Astrocyte (in vitro differentiated cells and primary cell): ENCODE results near the gene MYRIP. TPM values are rescaled to one million over a fixed set of nuclear protein-coding genes. Genes with fewer than 3 reads are reported as not detected.

Experiments
- DNase-seq: peaks from one replicate; pipeline ENCODE4 v3.0.0-alpha.2; 2010; ENCODE audit warnings: low read depth
- FAIRE-seq: peaks from 2 replicates; lab custom pipeline; 2011; peaks lifted over from hg19 to GRCh38; lab: Jason Lieb, UNC
- H2AFZ ChIP-seq: 2 replicates; pipeline ENCODE4 v1.6.0; 2012; ENCODE audit warnings: low read depth, low read length, inconsistent platforms
- H3K27ac ChIP-seq: 2 replicates; pipeline ENCODE4 v1.5.1; 2011; ENCODE audit warnings: low read depth, low read length, inconsistent platforms
- H3K27me3 ChIP-seq: 2 replicates; pipeline ENCODE4 v1.6.0; 2011; ENCODE audit warnings: low read length, inconsistent platforms; ENCODE audit not compliant: insufficient read depth
- H3K36me3 ChIP-seq: 2 replicates; pipeline ENCODE4 v1.5.1; 2011; ENCODE audit warnings: low read length, inconsistent platforms; ENCODE audit not compliant: insufficient read depth
- H3K4me1 ChIP-seq: 2 replicates; pipeline ENCODE4 v1.5.1; 2011; ENCODE audit warnings: low read length, inconsistent platforms; ENCODE audit not compliant: insufficient read depth
- H3K4me2 ChIP-seq: 2 replicates; pipeline ENCODE4 v1.6.0; 2012; ENCODE audit warnings: low read length, inconsistent platforms
- H3K4me3 ChIP-seq: 2 replicates; pipeline ENCODE4 v1.5.1; 2011; ENCODE audit warnings: low read depth, mild to moderate bottlenecking, low read length, inconsistent platforms; ENCODE audit not compliant: insufficient read depth
- H3K79me2 ChIP-seq: 2 replicates; pipeline ENCODE4 v1.6.0; 2012; ENCODE audit warnings: mild to moderate bottlenecking, low read length, inconsistent platforms; ENCODE audit not compliant: insufficient read depth
- H3K9ac ChIP-seq: 2 replicates; pipeline ENCODE4 v1.6.0; 2012; ENCODE audit warnings: mild to moderate bottlenecking, low read length, inconsistent platforms
- H3K9me3 ChIP-seq: 2 replicates; pipeline ENCODE4 v1.5.1; 2012; ENCODE audit warnings: low read depth, mild to moderate bottlenecking, low read length, inconsistent platforms; ENCODE audit not compliant: insufficient read depth
- H4K20me1 ChIP-seq: 2 replicates; pipeline ENCODE4 v1.6.0; 2012; ENCODE audit warnings: low read length, inconsistent platforms; ENCODE audit not compliant: insufficient read depth
- H3K27ac Mint-ChIP-seq: one replicate; pipeline ENCODE4 v1.8.0; 2021; ENCODE audit warnings: mild to moderate bottlenecking, mixed read lengths; ENCODE audit not compliant: unreplicated experiment
- H3K27me3 Mint-ChIP-seq: one replicate; pipeline ENCODE4 v1.8.0; 2021; ENCODE audit warnings: low read depth, mixed read lengths; ENCODE audit not compliant: unreplicated experiment
- H3K36me3 Mint-ChIP-seq: one replicate; pipeline ENCODE4 v1.8.0; 2021; ENCODE audit warnings: low read depth, mixed read lengths; ENCODE audit not compliant: unreplicated experiment
- H3K4me1 Mint-ChIP-seq: one replicate; pipeline ENCODE4 v1.8.0; 2021; ENCODE audit warnings: low read depth, mixed read lengths; ENCODE audit not compliant: unreplicated experiment
- H3K4me3 Mint-ChIP-seq: one replicate; pipeline ENCODE4 v1.8.0; 2021; ENCODE audit warnings: mild to moderate bottlenecking, moderate library complexity, mixed read lengths; ENCODE audit not compliant: unreplicated experiment
- H3K9me3 Mint-ChIP-seq: one replicate; pipeline ENCODE4 v1.8.0; 2021; ENCODE audit warnings: mild to moderate bottlenecking, mixed read lengths; ENCODE audit not compliant: unreplicated experiment
- EZH2 ChIP-seq: IDR thresholded peaks from 2 replicates; pipeline ENCODE4 v1.6.1; 2012; ENCODE audit warnings: mild to moderate bottlenecking, low read length, inconsistent platforms; ENCODE audit not compliant: insufficient read depth
- total RNA-seq: library from RNA; stranded (reverse); gene quantifications from 2 replicates; pipeline ENCODE4 v1.2.1, GENCODE V29; 2021
- TF ChIP-seq, protein P1 (sequence below): IDR thresholded peaks from 2 replicates; pipeline ENCODE4 v1.5.1; 2011; ENCODE audit warnings: low read depth, mild to moderate bottlenecking, inconsistent platforms, low read length, moderate library complexity; ENCODE audit not compliant: insufficient read depth

MYRIP gene
- total RNA-seq, 1 donor from 2014 or later, result 0.07 TPM

DNA sequence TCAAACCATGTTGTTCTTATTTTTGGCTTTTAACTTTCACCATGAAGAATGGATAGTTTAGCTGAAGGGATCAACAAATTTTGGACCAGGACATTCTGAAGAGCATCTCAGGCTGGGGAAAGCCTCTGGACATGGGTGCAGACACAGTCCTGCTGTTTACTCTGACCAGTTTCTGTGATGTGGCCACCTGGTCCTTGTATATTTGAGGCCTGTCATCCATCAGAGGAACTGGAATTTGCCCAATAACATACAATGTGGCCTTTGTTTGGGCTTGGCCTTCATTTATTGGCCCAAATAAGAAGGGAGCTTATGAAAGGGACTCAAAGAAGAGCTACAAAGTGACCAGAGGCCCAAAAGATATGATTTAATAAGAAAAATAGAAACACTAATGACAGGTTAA lies 127.9 kb downstream of the MYRIP start:
- Mint-ChIP-seq H3K4me3 (no peak overlapping the region), H3K4me1 (no peaks in the 10 kb centered on the region), H3K27ac (no peak overlapping the region), H3K27me3 (peaks cover 3% of the 10 kb centered on the region), H3K36me3 (no peaks in the 10 kb centered on the region), H3K9me3 (peaks cover 3% of the 10 kb centered on the region)
- Histone ChIP-seq H3K27me3 (no peaks in the 10 kb centered on the region), H3K9ac (no peak overlapping the region), H3K4me1 (no peaks in the 10 kb centered on the region), H3K79me2 (no peaks in the 10 kb centered on the region), H3K4me2 (no peak overlapping the region), H3K36me3 (no peaks in the 10 kb centered on the region), H3K9me3 (no peaks in the 10 kb centered on the region), H3K4me3 (no peak overlapping the region), H4K20me1 (no peaks in the 10 kb centered on the region), H3K27ac (no peak overlapping the region), H2AFZ (no peak overlapping the region)
- DNase-seq (no peak), FAIRE-seq (no peak)
- TF ChIP-seq, protein P1, sequence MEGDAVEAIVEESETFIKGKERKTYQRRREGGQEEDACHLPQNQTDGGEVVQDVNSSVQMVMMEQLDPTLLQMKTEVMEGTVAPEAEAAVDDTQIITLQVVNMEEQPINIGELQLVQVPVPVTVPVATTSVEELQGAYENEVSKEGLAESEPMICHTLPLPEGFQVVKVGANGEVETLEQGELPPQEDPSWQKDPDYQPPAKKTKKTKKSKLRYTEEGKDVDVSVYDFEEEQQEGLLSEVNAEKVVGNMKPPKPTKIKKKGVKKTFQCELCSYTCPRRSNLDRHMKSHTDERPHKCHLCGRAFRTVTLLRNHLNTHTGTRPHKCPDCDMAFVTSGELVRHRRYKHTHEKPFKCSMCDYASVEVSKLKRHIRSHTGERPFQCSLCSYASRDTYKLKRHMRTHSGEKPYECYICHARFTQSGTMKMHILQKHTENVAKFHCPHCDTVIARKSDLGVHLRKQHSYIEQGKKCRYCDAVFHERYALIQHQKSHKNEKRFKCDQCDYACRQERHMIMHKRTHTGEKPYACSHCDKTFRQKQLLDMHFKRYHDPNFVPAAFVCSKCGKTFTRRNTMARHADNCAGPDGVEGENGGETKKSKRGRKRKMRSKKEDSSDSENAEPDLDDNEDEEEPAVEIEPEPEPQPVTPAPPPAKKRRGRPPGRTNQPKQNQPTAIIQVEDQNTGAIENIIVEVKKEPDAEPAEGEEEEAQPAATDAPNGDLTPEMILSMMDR, result no peak
- TF ChIP-seq EZH2, result no peak

DNA sequence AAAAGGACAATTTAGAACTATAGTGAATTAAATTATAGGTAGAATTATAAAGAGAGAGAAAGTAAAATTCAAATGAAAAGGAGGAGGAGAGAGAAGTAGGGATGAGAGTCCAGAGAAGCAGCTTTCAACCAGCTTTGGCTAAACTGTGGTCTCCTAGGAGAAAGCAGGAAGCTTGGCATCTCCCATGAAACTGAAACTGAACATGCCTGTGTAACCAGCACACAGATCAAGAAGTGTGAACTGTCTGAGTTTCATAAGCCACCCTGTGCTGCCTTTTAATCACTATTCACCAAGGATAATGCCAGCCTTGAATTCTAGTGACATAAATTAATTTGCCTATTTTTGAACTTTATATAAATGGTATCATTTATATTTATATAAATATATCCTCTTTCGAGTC lies 128.5 kb downstream of the MYRIP start:
- H3K9me3 Mint-ChIP-seq, result peaks cover 3% of the 10 kb centered on the region

GRCh38 chr3:39941931-39942330 lies 132.5 kb downstream of the MYRIP start:
- H3K9ac ChIP-seq, result no peak overlapping the region
- H3K27me3 Mint-ChIP-seq, result no peaks in the 10 kb centered on the region
- no peaks in the 10 kb centered on the region for H3K27me3 ChIP-seq
- H3K4me1 Mint-ChIP-seq, result no peaks in the 10 kb centered on the region
- H3K9me3 ChIP-seq, result no peaks in the 10 kb centered on the region
- no peaks in the 10 kb centered on the region for H3K36me3 ChIP-seq
- no peak overlapping the region for H3K4me2 ChIP-seq
- no peak overlapping the region for H3K27ac ChIP-seq
- FAIRE-seq, result no peak
- H4K20me1 ChIP-seq, result no peaks in the 10 kb centered on the region
- no peak overlapping the region for H3K4me3 Mint-ChIP-seq
- no peaks in the 10 kb centered on the region for H3K9me3 Mint-ChIP-seq
- no peak overlapping the region for H3K4me3 ChIP-seq
- TF ChIP-seq, protein P1, result no peak
- no peak for TF ChIP-seq EZH2
- DNase-seq, result no peak
- H3K36me3 Mint-ChIP-seq, result no peaks in the 10 kb centered on the region
- H3K27ac Mint-ChIP-seq, result no peak overlapping the region
- H2AFZ ChIP-seq, result no peak overlapping the region
- no peaks in the 10 kb centered on the region for H3K4me1 ChIP-seq
- H3K79me2 ChIP-seq, result no peaks in the 10 kb centered on the region

More for the DNA sequence above, 128.5 kb downstream of the MYRIP start:
- Histone ChIP-seq H3K79me2 (no peaks in the 10 kb centered on the region), H3K27me3 (no peaks in the 10 kb centered on the region), H3K27ac (no peak overlapping the region), H3K9me3 (no peaks in the 10 kb centered on the region), H3K9ac (no peak overlapping the region), H3K4me2 (no peak overlapping the region), H3K4me3 (no peak overlapping the region), H4K20me1 (no peaks in the 10 kb centered on the region), H2AFZ (no peak overlapping the region), H3K36me3 (no peaks in the 10 kb centered on the region), H3K4me1 (no peaks in the 10 kb centered on the region)
- TF ChIP-seq EZH2, result no peak
- TF ChIP-seq, protein P1, result no peak
- Mint-ChIP-seq H3K4me3 (no peak overlapping the region), H3K36me3 (no peaks in the 10 kb centered on the region), H3K27ac (no peak overlapping the region), H3K4me1 (no peaks in the 10 kb centered on the region), H3K27me3 (peaks cover 3% of the 10 kb centered on the region)
- DNase-seq (no peak), FAIRE-seq (no peak)
